ENCODE measurements around the gene LPAR3.

Gene LPAR3

GRCh38 chr1:84774669-84775534 lies 118.1 kb downstream of the LPAR3 start:
- no peak for TF ChIP-seq CTCF (IDR thresholded peaks at IDR 0.05)

- no peak for TF ChIP-seq CTCF (IDR thresholded peaks at IDR 0.05)
These were observed 119.0 kb downstream of the LPAR3 start for GRCh38 chr1:84773933-84774497.

DNA sequence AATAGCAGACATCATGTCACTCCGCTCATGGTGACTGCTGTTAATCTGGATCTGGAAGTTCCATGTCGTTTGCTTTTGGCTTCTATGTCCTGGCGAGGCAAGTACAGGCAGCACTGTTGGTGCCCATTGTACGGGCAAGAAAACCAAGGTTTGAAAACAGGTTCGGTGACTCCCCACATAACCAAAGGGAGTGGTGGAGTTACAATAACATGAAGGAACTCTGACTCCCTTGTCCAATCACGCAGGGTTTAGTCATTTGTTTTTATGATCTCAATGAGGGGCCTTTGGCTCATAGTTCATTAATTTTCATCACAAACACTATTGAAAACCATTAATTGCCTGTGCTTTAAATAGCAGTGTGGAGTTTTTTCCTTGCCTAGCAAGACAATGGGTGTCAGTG lies 119.8 kb downstream of the LPAR3 start:
- TF ChIP-seq CTCF (IDR thresholded peaks at IDR 0.05), result no peak

GRCh38 chr1:84772428-84772943 lies 120.5 kb downstream of the LPAR3 start:
- TF ChIP-seq CTCF (IDR thresholded peaks at IDR 0.05), result peak; percentile 89

GRCh38 chr1:84771895-84772294 lies 121.1 kb downstream of the LPAR3 start:
- TF ChIP-seq CTCF (IDR thresholded peaks at IDR 0.05), result no peak

GRCh38 chr1:84770481-84770880 lies 122.5 kb downstream of the LPAR3 start:
- no peak for TF ChIP-seq CTCF (IDR thresholded peaks at IDR 0.05)

DNA sequence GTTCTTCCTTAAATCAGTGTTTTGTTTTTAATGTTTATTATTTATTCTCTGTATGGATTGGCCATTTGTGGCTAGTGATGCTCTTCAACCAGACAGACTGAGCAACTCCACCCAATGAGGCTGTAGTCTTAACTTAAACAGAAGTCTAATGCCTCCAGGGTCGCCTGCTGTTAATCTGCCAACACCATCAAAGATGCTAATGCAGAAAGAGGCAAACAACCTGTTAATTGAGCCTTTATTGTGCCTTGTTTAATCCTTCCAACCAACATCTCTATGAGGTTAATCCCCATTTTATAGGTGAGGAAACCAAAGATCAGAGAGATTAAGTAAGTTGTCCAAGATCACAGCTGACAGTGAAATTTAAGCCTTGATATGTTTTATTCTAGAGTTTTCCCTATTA lies 123.4 kb downstream of the LPAR3 start:
- TF ChIP-seq CTCF (IDR thresholded peaks at IDR 0.05), result no peak

Measured in LNCAP (cell line).